22Rv1 (cell line): ENCODE data around the gene UMODL1.

Source experiments
- H3K27ac ChIP-seq: fragments of 450-650 bp; 2 replicates; pipeline ENCODE4 v1.5.1; 2017
- ZFX ChIP-seq: fragments of 450-650 bp; IDR thresholded peaks from 2 replicates; pipeline ENCODE4 v1.6.1; 2017; ENCODE audit warnings: antibody characterized with exemption, borderline replicate concordance
- TF ChIP-seq, protein P1 (sequence below): fragments of 450-650 bp; IDR thresholded peaks from 2 replicates; pipeline ENCODE4 v1.5.1; 2017; ENCODE audit warnings: mild to moderate bottlenecking

The UMODL1 gene

DNA sequence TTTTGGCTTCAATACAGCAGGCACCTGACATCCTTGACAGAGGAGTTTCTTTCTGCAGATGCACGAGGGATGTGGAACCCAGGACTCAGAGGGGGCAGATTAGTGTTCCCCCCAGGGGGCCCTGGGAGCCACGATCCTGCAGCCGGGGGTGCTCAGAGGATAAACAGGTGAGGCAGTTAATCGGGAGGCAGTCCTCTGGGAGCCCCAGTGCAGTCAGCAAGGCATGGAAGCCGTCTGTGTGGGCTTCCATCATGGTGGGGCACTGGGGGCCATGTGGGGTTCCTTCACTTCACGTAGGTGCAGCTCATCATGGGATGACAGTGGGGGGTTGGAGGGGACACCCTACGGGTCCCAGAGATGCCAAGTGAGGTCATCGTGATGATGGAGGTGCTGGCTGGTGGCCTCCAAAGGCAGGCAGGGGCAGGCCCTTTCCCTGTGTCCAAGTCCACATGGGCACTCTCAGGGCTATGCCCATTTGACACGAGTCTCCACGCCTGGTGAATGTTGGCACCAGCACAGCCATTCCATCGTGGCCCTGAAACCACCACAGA lies 88.5 kb downstream of the UMODL1 start:
- H3K27ac ChIP-seq = no peak overlapping the region
- TF ChIP-seq, protein P1, sequence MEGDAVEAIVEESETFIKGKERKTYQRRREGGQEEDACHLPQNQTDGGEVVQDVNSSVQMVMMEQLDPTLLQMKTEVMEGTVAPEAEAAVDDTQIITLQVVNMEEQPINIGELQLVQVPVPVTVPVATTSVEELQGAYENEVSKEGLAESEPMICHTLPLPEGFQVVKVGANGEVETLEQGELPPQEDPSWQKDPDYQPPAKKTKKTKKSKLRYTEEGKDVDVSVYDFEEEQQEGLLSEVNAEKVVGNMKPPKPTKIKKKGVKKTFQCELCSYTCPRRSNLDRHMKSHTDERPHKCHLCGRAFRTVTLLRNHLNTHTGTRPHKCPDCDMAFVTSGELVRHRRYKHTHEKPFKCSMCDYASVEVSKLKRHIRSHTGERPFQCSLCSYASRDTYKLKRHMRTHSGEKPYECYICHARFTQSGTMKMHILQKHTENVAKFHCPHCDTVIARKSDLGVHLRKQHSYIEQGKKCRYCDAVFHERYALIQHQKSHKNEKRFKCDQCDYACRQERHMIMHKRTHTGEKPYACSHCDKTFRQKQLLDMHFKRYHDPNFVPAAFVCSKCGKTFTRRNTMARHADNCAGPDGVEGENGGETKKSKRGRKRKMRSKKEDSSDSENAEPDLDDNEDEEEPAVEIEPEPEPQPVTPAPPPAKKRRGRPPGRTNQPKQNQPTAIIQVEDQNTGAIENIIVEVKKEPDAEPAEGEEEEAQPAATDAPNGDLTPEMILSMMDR = no peak
- TF ChIP-seq ZFX = no peak

DNA sequence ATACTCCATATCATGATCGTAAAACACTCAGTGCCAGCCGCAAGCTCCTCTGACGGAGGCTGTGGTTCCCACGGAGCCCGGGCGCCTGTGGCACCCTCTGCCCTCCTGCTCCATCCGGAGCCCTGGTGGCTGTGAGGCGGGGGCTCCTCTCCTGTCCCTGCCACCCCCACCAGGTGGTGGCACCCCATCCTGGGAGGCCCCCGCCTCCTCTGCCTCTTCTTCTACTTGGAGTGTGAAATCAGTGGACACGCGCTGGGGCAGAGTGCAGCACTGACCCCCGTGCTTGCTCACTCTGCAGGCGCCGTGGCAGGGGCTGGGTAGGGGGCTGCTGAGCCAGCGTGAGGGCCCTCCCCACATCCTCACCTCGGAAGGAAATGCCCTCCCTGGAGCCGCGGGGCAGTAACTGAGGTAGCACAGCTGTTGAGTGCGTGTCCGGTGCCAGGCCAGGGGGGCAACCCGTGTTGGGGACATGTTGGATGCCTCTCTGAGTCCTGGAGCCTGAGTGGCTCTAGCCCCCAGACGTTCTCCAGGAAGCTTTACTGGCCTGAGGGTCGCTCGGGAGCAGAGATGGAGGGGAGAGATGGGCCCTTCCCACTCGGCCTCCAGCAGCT lies 89.1 kb downstream of the UMODL1 start:
- no peak overlapping the region for H3K27ac ChIP-seq
- TF ChIP-seq, protein P1 = no peak
- TF ChIP-seq ZFX = no peak

DNA sequence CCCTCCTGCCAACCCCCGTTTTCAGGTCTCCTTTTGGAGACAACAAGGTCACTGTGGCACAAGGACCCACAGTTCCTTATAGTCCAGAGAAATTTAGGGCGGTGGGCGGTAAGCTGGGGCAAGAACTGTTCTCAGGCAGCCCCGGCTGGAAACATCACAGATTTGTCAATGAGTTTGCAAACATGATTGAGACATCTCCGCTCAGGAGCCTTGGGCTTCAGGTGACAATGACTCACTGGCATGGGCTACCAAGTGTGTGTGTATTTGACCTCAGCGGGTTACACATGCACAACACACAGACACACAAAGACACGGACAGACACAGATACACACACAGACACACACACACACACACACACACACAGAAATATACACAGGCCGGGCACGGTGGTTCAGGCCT lies 89.6 kb downstream of the UMODL1 start:
- TF ChIP-seq, protein P1 = no peak
- TF ChIP-seq ZFX = no peak
- no peak overlapping the region for H3K27ac ChIP-seq

DNA sequence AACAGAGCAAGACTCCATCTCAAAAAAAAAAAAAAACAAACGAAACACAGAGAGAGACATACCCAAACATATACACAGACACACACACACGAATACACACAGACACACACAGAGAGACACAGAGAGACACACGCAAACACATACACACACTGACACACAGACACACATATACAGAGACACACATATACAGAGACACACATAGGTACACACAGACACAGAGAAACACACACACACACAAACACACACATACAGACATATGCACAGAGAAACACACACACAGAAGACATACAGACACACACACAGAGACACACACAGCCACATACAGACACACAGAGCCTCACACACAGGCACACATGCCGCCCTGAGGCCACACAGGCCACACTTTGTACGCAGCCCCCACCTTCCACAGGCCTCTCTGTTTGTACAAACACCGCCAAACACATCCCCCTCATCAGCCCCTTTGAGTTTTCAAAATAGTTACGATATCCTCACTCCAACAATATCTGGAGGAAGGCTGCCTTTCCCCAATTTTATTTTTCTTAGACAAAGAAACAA lies 90.4 kb downstream of the UMODL1 start:
- TF ChIP-seq ZFX = no peak
- TF ChIP-seq, protein P1 = no peak

DNA sequence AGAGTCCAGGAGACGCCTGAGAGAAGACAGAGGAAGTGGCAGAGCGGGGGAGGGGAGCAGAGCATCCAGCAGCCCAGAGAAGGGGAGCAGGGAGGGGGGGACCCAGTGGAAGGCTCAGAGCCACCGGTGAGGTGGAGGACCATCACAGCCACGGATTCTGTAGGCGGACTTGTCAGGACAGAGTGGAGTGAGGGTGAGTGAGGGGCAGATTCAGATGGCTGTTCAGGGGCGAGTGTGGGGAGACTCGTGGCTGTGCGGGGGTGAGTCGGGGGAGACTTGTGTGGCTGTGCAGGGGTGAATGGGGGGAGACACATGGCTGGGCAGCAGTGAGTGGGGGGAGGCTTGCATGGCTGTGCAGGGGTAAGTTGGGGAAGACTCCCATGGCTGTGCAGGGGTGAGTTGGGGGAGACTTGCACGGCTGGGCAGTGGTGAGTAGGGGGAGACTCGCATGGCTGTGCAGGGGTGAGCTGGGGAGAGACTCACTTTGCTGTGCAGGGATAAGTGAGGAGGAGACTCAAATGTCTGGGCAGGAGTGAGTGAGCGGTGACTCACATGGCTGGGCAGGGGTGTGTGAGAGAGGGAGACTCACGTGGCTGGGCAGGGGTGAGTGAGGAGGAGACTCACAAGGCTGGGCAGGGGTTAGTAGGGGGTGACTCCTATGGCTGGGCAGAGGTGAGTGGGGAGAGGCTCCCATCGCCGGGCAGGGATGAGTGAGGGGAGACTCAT lies 91.0 kb downstream of the UMODL1 start:
- no peak overlapping the region for H3K27ac ChIP-seq
- TF ChIP-seq, protein P1 = no peak
- TF ChIP-seq ZFX = no peak

More for the DNA sequence above, 90.4 kb downstream of the UMODL1 start:
- no peak overlapping the region for H3K27ac ChIP-seq

DNA sequence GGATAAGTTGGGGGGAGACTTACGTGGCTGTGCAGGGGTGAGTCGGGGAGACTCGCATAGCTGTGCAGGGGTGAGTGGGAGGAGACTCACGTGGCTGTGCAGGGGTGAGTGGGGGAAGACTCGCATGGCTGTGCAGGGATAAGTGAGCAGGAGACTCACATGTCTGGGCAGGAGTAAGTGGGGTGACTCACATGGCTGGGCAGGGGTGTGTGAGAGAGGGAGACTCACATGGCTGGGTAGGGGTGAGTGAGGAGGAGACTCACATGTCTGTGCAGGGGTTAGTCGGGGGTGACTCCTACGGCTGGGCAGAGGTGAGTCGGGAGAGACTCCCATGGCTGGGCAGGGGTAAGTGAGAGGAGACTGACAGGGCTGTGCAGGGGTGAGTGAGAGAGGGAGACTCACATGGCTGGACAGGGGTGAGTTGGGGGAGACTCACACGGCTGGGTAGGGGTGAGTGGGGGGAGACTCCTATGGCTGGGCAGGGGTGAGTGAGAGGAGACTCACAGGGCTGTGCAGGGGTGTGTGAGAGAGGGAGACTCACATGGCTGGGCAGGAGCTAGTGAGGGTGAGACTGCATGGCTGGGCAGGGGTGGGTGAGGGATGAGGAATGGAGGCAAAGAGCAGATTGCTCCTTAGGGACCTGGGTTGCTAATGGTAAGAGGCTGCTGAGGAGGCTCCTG lies 91.9 kb downstream of the UMODL1 start:
- TF ChIP-seq, protein P1 = no peak
- no peak for TF ChIP-seq ZFX
- no peak overlapping the region for H3K27ac ChIP-seq
